NCI-H128 (cell line): Measurements from ENCODE around the gene GABRR1.

Experiments used
- DNase-seq: peaks from one replicate; lab custom pipeline; 2025; ENCODE audit not compliant: unreplicated experiment; lab: John Stamatoyannopoulos, UW

The GABRR1 gene

DNA sequence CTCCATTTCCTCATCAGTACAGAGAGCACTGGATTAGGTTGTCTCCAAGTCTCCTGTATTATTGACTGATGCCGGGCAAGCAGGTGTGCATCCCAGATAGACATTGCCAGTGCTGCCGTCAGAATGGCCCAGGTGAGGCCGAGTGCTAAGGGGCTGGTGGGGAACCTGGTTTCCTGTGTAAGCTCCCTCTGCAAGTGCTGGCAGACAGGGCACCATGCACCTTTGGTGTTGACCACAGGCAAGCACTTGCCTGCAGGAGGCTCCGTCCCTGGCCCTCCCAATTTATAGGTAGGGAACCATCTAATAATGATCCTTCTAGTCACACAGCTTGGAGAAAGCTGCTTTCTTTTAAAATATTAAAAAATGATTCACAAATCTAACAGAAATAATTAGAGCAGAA, 747 bp downstream of the GABRR1 start:
- no peak for DNase-seq

DNA sequence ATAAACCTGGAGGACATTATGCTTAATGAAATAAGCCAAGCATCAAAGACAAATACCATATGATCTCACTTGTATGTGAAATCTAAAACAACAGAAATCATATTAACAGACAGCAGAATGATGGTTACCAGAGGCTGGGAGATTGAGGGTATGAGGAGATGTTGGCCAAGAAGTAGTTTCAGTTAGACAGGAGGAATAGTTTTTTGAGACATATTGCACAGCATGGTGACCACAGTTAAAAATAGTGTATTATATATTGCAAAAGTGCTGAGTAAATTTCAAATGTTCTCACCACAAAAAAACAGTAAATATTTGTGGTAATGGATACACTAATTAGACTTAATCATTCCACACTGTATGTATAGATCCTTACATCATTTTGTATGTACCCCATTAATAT, 1.8 kb downstream of the GABRR1 start:
- no peak for DNase-seq

DNA sequence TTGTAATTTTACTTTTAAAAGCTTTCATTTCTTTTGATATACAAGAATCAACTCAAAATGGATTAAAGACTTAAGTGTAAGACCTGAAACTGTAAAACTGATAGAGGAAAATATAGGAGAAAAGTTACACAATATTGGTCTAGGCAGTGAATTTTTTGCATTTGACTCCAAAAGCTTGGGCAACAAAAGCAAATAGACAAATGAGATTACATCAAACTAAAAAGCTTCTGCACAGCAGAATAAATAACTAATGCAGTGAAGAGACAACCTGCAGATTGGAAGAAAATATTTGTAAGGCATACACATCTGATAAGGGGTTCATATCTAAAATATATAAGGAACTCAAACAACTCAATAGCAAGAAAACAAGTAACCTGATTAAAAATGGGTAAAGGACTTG, 3.0 kb downstream of the GABRR1 start:
- DNase-seq: no peak

DNA sequence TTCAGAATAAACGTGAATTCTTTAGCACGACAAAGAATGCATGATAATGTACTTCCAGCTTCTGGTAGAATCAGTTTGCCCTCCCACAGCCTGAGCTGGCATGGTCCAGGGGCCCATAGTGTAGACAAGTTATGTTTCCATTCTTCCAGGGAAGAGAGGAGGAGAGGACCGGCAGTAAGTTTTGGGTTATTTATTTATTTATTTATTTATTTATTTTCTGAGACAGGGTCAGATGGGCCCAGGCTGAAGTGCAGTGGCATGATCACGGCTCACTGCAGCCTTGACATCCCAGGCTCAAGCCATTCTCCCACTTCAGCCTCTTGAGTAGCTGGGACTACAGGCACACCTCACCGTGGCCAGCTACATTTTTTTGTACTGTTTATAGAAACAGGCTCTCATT, 4.7 kb downstream of the GABRR1 start:
- DNase-seq: no peak

DNA sequence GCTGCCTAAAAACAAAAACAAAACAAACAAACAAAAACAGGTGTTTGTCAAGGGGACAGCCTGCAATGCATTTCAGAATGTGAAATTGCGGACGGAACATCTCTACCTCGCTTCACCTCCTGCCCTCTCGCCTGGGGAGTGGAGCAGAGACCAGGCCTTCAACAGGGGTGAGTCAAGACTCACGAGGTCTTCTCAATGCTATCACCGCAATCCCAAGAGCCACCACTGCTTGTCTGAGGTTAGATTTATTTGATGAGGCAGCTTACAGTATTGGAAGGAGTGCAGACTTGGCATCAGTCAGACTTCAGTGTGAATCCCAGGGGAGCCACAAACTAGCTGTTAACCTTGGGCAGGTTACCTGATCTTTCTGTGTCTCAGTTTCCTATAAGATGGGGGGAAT, 7.7 kb downstream of the GABRR1 start:
- no peak for DNase-seq

DNA sequence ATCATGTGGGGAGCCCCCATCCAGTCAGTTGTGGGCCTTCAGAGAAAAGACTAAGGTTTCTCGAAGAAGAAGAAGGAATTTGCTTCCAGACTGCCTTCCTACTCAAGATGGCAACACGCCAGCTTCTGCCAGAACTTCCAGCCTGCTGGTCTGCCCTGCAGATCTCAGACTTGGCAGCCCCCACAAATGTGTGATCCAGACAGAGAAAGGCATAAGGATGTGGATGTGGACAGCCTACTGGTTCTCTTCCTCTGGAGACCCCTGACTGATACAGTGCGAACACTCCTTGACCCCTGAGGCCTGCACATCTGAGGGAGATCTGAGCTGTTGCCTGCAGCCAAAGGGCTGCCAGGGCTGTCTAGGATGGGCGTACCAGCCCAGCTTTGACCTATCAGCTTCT, 8.6 kb downstream of the GABRR1 start:
- no peak for DNase-seq

DNA sequence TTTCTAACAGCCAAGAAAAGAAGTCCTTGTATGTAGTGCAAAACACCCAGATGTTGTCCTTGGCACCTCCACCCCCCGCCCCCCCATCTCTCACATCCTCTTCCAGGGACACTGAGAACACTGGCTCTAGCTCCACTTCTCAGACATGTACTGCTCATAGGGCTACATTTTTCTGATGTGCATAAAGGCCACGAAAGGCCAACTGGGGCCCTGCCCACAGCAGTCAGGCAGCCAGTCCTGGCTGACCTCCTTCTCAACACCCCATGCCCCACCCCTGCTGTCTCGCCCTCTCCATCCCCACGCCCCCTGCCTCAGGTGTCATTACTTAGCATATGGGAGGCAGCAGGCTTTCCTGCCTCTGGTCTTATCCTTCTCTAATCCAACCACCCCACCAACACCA, 11.3 kb downstream of the GABRR1 start:
- no peak for DNase-seq

- no peak for DNase-seq
These were observed 13.1 kb downstream of the GABRR1 start for GRCh38 chr6:89204096-89204495.

- no peak for DNase-seq
These were observed 16.4 kb downstream of the GABRR1 start for GRCh38 chr6:89200706-89201215.

DNA sequence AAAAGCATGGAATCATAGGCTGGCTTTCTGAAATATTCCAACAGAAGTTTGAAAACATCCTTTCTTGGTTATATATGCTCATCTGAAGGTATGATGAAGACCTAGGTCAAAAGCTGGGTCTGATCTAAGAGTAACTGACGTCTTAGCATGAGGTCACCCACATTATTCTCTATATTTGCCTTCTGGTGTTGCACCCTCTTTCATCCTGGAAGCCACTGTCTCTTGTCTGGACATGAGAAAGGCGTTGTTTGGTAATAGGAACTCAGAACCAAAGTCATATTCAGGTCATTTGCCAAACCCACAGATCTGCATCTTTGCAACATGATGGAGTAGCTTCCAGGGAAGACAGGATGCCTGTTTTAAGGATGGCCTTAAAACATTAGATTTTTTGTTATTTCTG, 17.6 kb downstream of the GABRR1 start:
- DNase-seq: no peak

DNA sequence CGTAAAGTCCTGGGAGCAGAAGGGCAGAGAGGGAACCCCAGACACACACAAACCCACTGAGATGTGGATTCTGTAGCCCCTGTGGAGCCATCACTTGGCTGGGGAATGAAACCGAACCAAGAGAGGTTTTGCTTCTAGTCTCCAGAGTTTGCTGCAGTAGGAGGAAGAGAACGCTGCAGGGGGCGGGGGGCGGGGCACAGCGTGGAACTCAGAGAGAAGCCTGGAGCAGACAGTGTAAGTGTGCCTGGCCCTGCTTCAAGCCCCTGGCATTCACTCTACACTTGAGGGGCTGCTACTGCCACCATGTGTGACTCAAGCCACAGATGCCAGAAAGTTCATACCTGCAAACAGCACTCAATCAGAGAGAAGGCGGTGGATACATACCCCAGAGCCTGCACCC, 18.9 kb downstream of the GABRR1 start:
- DNase-seq: no peak

GRCh38 chr6:89197141-89197540, 20.0 kb downstream of the GABRR1 start:
- DNase-seq: no peak

- DNase-seq: no peak
These were observed 22.6 kb downstream of the GABRR1 start for GRCh38 chr6:89194559-89194958.

GRCh38 chr6:89190741-89191140, 26.4 kb downstream of the GABRR1 start:
- DNase-seq: no peak

- no peak for DNase-seq
These were observed 29.7 kb downstream of the GABRR1 start for GRCh38 chr6:89187504-89187903.

- DNase-seq: no peak
These were observed 30.4 kb downstream of the GABRR1 start for GRCh38 chr6:89186762-89187161.

DNA sequence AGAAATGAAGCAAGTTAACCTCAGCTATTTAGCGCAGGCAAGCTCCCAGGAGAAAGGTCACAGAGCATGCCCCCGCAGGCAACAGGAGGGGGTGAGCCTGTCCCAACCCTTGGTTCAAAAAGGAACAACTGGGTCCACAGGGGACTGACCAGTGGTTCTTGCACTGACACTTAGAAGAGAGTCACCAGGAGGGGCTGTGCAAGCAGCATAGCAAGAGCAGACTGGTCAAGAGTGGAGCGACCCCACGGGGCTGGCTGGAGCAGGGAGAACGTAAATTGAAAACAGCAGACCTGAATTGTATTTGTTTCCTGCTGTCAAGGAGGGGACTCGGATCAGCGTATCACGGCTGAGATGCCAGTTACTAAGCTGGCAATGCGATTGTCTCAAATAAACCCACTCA, 32.8 kb downstream of the GABRR1 start:
- no peak for DNase-seq

- no peak for DNase-seq
These were observed 33.9 kb downstream of the GABRR1 start for GRCh38 chr6:89183294-89183693.

DNA sequence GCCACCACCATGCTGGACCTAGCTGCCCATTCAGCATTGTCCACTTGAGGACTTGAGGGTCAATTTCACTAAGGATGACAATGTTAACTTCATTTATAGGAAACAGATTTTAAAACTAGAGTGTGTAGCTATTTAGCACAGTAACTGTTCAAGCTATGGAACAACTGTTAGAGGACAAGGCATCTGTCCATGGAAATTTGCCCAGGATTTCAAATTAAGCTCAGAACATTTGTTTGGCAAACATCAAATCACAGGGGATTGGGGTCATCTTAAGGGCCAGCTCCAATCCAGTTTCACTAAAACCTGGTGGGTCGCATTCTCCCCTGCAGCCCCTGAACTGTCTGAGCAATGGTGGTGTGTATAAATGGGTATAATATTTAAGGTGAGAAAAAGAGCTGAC, 36.2 kb downstream of the GABRR1 start:
- no peak for DNase-seq

DNA sequence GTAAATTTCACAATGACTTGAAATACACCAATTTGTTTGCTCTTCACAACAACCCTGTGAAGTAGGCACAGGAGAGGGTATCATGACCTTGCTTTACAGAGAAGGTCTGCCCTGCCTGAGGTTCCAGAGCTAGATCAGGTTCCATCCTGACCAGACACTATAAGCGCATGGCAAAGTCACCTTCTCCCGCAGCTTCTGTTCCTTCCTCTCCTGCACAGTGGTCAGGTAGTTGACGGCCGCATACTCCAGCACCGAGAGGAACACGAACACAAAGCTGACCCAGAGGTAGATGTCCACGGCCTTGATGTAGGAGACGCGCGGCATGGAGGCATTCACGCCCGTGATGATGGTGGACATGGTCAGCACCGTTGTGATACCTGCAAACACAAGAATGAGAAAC, 37.0 kb downstream of the GABRR1 start:
- no peak for DNase-seq

GRCh38 chr6:89173634-89174033, 43.5 kb downstream of the GABRR1 start:
- no peak for DNase-seq

DNA sequence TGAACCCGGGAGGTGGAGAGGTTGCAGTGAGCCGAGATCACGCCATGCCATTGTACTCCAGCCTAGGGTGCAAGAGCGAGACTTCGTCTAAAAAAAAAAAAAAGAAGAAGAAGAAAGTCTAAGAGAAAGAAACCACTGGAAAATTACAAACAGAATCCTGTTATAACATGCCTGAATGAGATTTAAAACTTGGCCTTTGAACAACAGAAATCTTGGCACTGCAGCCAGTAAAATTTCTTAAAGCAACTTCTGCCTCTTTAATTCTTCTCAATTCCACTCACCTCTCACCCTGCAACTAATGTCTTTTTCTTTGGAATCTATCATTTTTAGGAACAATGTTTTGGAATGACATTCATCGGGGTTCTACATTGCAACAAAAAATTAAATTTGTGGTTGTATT, 45.0 kb downstream of the GABRR1 start:
- DNase-seq: no peak

- DNase-seq: no peak
These were observed 55.1 kb downstream of the GABRR1 start for GRCh38 chr6:89162047-89162371.
